WTC11 (cell line): ENCODE results near the gene TBX2. TPM values are rescaled to one million over a fixed set of nuclear protein-coding genes. Genes with fewer than 3 reads are reported as not detected.

Experiments used
- ATAC-seq: fragments of 200-7000 bp; cut with Tn5 transposase; 2 replicates; pipeline ENCODE4 v1.10.0; 2021; ENCODE audit warnings: mild to moderate bottlenecking, moderate library complexity
- CTCF ChIA-PET: fragments of 300-600 bp; sonication (Branson Sonifier 250); formaldehyde crosslinking; loops from one replicate; lab custom pipeline; 2021; ENCODE audit warnings: antibody characterized with exemption; lab: Charles Lee
- POLR2A ChIA-PET: fragments of 350-600 bp; sonication (Branson Sonifier 250); formaldehyde crosslinking; loops from one replicate; lab custom pipeline; 2021; ENCODE audit warnings: antibody characterized with exemption; lab: Charles Lee
- DNase-seq: peaks from one replicate; pipeline ENCODE4 v3.0.0; 2021; ENCODE audit warnings: low spot score
- H3K27ac Mint-ChIP-seq: 2 replicates; pipeline ENCODE4 v1.8.0; 2021; ENCODE audit warnings: mixed read lengths
- H3K27me3 Mint-ChIP-seq: 2 replicates; pipeline ENCODE4 v1.8.0; 2021; ENCODE audit warnings: low read depth, mild to moderate bottlenecking, moderate library complexity, mixed read lengths
- H3K36me3 Mint-ChIP-seq: 2 replicates; pipeline ENCODE4 v1.8.0; 2021; ENCODE audit warnings: mixed read lengths
- H3K4me1 Mint-ChIP-seq: 2 replicates; pipeline ENCODE4 v1.8.0; 2022; ENCODE audit warnings: mixed read lengths
- H3K4me3 Mint-ChIP-seq: 2 replicates; pipeline ENCODE4 v1.8.0; 2021; ENCODE audit warnings: mild to moderate bottlenecking, moderate library complexity, mixed read lengths
- H3K9me3 Mint-ChIP-seq: 2 replicates; pipeline ENCODE4 v1.8.0; 2021; ENCODE audit warnings: mixed read lengths
- ELF4 ChIP-seq: sonication (generic); formaldehyde crosslinking; IDR thresholded peaks from 2 replicates; pipeline ENCODE4 v1.8.1; 2022; ENCODE audit warnings: low read depth, mild to moderate bottlenecking, moderate library complexity, missing genetic modification reagents
- FOXP1 ChIP-seq: sonication (generic); formaldehyde crosslinking; IDR thresholded peaks from 2 replicates; pipeline ENCODE4 v1.8.0; 2022; ENCODE audit warnings: missing genetic modification reagents, mild to moderate bottlenecking, moderate library complexity, borderline replicate concordance
- JUN ChIP-seq: sonication (generic); formaldehyde crosslinking; IDR thresholded peaks from 2 replicates; pipeline ENCODE4 v1.8.0; 2023; ENCODE audit warnings: mild to moderate bottlenecking, missing genetic modification reagents
- MXD4 ChIP-seq: fragments of 250-450 bp; sonication (Bioruptor Pico); IDR thresholded peaks from 2 replicates; pipeline ENCODE4 v1.8.0; 2021; ENCODE audit warnings: mild to moderate bottlenecking, moderate library complexity, borderline replicate concordance
- NR3C1 ChIP-seq: sonication (generic); formaldehyde crosslinking; conservative IDR thresholded peaks from 2 replicates; pipeline ENCODE4 v1.8.1; 2023; ENCODE audit warnings: low read depth, mild to moderate bottlenecking, missing genetic modification reagents
- RORB ChIP-seq: fragments of 250-450 bp; sonication (Bioruptor Pico); IDR thresholded peaks from 2 replicates; pipeline ENCODE4 v1.9.0; 2021; ENCODE audit warnings: mild to moderate bottlenecking
- SOX15 ChIP-seq: fragments of 250-450 bp; sonication (Bioruptor Pico); IDR thresholded peaks from 2 replicates; pipeline ENCODE4 v1.9.0; 2021; ENCODE audit warnings: mild to moderate bottlenecking
- TCF7 ChIP-seq: sonication (generic); formaldehyde crosslinking; IDR thresholded peaks from 2 replicates; pipeline ENCODE4 v1.8.0; 2022; ENCODE audit warnings: mild to moderate bottlenecking, low read depth, missing genetic modification reagents, moderate library complexity
- USF1 ChIP-seq: sonication (generic); formaldehyde crosslinking; IDR thresholded peaks from 2 replicates; pipeline ENCODE4 v1.8.0; 2022; ENCODE audit warnings: mild to moderate bottlenecking, missing genetic modification reagents
- ZBTB21 ChIP-seq: sonication (generic); formaldehyde crosslinking; IDR thresholded peaks from 2 replicates; pipeline ENCODE4 v1.8.1; 2023; ENCODE audit warnings: mild to moderate bottlenecking, missing genetic modification reagents, borderline replicate concordance
- ZNF423 ChIP-seq: fragments of 250-450 bp; sonication (Bioruptor Pico); IDR thresholded peaks from 2 replicates; pipeline ENCODE4 v2.1.2; 2022; ENCODE audit warnings: mild to moderate bottlenecking, moderate library complexity
- total RNA-seq: library from RNA; stranded (reverse); gene quantifications from 3 replicates; pipeline ENCODE4 v1.2.3, GENCODE V29; 2021
- TF ChIP-seq, protein P1 (sequence below): sonication (generic); formaldehyde crosslinking; conservative IDR thresholded peaks from 2 replicates; pipeline ENCODE4 v1.8.1; 2023; ENCODE audit warnings: mild to moderate bottlenecking, low read depth, missing genetic modification reagents, moderate library complexity
- TF ChIP-seq, protein P2 (sequence below): sonication (generic); formaldehyde crosslinking; IDR thresholded peaks from 2 replicates; pipeline ENCODE4 v1.8.0; 2022; ENCODE audit warnings: missing genetic modification reagents
- TF ChIP-seq, protein P3 (sequence below): sonication (generic); formaldehyde crosslinking; IDR thresholded peaks from 2 replicates; pipeline ENCODE4 v1.8.1; 2023; ENCODE audit warnings: mild to moderate bottlenecking, missing genetic modification reagents
- TF ChIP-seq, protein P4 (sequence below): sonication (generic); formaldehyde crosslinking; IDR thresholded peaks from 2 replicates; pipeline ENCODE4 v1.8.1; 2023; ENCODE audit warnings: mild to moderate bottlenecking, missing genetic modification reagents
- TF ChIP-seq, protein P5 (sequence below): sonication (generic); formaldehyde crosslinking; IDR thresholded peaks from 2 replicates; pipeline ENCODE4 v1.8.0; 2023; ENCODE audit warnings: missing genetic modification reagents, mild to moderate bottlenecking, borderline replicate concordance

Gene TBX2
- total RNA-seq, 1 experiment from 2014 or later: 0.09 TPM

DNA sequence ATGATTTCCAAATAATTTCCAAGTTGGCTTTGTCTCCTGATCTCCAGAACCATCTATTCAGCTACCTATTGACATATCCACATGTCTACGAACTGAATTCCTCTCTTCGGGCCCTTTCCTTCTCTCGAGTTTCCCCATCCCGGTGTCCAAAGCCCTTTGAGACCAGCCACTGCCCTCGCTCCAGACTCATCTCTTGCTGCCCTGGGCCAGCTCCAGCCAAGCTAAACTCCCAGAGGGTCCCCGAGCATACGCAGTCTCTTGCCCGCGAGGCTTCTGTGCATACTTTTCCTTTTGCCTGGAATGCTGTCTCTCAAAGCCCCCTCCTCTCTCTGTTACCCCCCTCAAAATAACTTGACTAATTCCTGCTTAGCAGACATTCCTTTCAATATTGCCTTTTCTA, 27.2 kb upstream of the TBX2 start:
- ChIA-PET CTCF (no interaction called here), POLR2A (no interaction called here)
- H3K9me3 Mint-ChIP-seq: no peaks in the 10 kb centered on the region
- H3K36me3 Mint-ChIP-seq: no peaks in the 10 kb centered on the region
- ATAC-seq (no peak), DNase-seq (no peak)
- peaks cover 6% of the 10 kb centered on the region for H3K4me1 Mint-ChIP-seq
- no peak overlapping the region for H3K4me3 Mint-ChIP-seq
- no peaks in the 10 kb centered on the region for H3K27me3 Mint-ChIP-seq
- H3K27ac Mint-ChIP-seq: no peak overlapping the region
- TF ChIP-seq USF1 (CRISPR knock-in tag): no peak
- TF ChIP-seq, protein P1, sequence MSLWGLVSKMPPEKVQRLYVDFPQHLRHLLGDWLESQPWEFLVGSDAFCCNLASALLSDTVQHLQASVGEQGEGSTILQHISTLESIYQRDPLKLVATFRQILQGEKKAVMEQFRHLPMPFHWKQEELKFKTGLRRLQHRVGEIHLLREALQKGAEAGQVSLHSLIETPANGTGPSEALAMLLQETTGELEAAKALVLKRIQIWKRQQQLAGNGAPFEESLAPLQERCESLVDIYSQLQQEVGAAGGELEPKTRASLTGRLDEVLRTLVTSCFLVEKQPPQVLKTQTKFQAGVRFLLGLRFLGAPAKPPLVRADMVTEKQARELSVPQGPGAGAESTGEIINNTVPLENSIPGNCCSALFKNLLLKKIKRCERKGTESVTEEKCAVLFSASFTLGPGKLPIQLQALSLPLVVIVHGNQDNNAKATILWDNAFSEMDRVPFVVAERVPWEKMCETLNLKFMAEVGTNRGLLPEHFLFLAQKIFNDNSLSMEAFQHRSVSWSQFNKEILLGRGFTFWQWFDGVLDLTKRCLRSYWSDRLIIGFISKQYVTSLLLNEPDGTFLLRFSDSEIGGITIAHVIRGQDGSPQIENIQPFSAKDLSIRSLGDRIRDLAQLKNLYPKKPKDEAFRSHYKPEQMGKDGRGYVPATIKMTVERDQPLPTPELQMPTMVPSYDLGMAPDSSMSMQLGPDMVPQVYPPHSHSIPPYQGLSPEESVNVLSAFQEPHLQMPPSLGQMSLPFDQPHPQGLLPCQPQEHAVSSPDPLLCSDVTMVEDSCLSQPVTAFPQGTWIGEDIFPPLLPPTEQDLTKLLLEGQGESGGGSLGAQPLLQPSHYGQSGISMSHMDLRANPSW (CRISPR knock-in tag): no peak
- no peak for TF ChIP-seq ZNF423 (CRISPR knock-in tag)
- TF ChIP-seq, protein P2, sequence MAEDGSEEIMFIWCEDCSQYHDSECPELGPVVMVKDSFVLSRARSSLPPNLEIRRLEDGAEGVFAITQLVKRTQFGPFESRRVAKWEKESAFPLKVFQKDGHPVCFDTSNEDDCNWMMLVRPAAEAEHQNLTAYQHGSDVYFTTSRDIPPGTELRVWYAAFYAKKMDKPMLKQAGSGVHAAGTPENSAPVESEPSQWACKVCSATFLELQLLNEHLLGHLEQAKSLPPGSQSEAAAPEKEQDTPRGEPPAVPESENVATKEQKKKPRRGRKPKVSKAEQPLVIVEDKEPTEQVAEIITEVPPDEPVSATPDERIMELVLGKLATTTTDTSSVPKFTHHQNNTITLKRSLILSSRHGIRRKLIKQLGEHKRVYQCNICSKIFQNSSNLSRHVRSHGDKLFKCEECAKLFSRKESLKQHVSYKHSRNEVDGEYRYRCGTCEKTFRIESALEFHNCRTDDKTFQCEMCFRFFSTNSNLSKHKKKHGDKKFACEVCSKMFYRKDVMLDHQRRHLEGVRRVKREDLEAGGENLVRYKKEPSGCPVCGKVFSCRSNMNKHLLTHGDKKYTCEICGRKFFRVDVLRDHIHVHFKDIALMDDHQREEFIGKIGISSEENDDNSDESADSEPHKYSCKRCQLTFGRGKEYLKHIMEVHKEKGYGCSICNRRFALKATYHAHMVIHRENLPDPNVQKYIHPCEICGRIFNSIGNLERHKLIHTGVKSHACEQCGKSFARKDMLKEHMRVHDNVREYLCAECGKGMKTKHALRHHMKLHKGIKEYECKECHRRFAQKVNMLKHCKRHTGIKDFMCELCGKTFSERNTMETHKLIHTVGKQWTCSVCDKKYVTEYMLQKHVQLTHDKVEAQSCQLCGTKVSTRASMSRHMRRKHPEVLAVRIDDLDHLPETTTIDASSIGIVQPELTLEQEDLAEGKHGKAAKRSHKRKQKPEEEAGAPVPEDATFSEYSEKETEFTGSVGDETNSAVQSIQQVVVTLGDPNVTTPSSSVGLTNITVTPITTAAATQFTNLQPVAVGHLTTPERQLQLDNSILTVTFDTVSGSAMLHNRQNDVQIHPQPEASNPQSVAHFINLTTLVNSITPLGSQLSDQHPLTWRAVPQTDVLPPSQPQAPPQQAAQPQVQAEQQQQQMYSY (CRISPR knock-in tag): no peak
- TF ChIP-seq SOX15 (CRISPR knock-in tag): no peak
- TF ChIP-seq TCF7 (CRISPR knock-in tag): no peak
- TF ChIP-seq, protein P3, sequence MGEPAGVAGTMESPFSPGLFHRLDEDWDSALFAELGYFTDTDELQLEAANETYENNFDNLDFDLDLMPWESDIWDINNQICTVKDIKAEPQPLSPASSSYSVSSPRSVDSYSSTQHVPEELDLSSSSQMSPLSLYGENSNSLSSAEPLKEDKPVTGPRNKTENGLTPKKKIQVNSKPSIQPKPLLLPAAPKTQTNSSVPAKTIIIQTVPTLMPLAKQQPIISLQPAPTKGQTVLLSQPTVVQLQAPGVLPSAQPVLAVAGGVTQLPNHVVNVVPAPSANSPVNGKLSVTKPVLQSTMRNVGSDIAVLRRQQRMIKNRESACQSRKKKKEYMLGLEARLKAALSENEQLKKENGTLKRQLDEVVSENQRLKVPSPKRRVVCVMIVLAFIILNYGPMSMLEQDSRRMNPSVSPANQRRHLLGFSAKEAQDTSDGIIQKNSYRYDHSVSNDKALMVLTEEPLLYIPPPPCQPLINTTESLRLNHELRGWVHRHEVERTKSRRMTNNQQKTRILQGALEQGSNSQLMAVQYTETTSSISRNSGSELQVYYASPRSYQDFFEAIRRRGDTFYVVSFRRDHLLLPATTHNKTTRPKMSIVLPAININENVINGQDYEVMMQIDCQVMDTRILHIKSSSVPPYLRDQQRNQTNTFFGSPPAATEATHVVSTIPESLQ (CRISPR knock-in tag): no peak
- TF ChIP-seq, protein P4, sequence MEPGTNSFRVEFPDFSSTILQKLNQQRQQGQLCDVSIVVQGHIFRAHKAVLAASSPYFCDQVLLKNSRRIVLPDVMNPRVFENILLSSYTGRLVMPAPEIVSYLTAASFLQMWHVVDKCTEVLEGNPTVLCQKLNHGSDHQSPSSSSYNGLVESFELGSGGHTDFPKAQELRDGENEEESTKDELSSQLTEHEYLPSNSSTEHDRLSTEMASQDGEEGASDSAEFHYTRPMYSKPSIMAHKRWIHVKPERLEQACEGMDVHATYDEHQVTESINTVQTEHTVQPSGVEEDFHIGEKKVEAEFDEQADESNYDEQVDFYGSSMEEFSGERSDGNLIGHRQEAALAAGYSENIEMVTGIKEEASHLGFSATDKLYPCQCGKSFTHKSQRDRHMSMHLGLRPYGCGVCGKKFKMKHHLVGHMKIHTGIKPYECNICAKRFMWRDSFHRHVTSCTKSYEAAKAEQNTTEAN (CRISPR knock-in tag): no peak
- TF ChIP-seq ZBTB21 (CRISPR knock-in tag): no peak
- TF ChIP-seq NR3C1 (CRISPR knock-in tag): no peak
- no peak for TF ChIP-seq RORB (CRISPR knock-in tag)
- TF ChIP-seq ELF4: no peak
- no peak for TF ChIP-seq FOXP1 (CRISPR knock-in tag)
- TF ChIP-seq JUN (CRISPR knock-in tag): no peak
- TF ChIP-seq, protein P5, sequence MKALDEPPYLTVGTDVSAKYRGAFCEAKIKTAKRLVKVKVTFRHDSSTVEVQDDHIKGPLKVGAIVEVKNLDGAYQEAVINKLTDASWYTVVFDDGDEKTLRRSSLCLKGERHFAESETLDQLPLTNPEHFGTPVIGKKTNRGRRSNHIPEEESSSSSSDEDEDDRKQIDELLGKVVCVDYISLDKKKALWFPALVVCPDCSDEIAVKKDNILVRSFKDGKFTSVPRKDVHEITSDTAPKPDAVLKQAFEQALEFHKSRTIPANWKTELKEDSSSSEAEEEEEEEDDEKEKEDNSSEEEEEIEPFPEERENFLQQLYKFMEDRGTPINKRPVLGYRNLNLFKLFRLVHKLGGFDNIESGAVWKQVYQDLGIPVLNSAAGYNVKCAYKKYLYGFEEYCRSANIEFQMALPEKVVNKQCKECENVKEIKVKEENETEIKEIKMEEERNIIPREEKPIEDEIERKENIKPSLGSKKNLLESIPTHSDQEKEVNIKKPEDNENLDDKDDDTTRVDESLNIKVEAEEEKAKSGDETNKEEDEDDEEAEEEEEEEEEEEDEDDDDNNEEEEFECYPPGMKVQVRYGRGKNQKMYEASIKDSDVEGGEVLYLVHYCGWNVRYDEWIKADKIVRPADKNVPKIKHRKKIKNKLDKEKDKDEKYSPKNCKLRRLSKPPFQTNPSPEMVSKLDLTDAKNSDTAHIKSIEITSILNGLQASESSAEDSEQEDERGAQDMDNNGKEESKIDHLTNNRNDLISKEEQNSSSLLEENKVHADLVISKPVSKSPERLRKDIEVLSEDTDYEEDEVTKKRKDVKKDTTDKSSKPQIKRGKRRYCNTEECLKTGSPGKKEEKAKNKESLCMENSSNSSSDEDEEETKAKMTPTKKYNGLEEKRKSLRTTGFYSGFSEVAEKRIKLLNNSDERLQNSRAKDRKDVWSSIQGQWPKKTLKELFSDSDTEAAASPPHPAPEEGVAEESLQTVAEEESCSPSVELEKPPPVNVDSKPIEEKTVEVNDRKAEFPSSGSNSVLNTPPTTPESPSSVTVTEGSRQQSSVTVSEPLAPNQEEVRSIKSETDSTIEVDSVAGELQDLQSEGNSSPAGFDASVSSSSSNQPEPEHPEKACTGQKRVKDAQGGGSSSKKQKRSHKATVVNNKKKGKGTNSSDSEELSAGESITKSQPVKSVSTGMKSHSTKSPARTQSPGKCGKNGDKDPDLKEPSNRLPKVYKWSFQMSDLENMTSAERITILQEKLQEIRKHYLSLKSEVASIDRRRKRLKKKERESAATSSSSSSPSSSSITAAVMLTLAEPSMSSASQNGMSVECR (CRISPR knock-in tag): no peak
- no peak for TF ChIP-seq MXD4 (CRISPR knock-in tag)
